CD14-positive monocyte (primary cell): ENCODE data around the gene ALLC. TPM values are rescaled to one million over a fixed set of nuclear protein-coding genes. Genes with fewer than 3 reads are reported as not detected.

Experiments
- DNase-seq, 3 donors: peaks; one replicate each; pipeline ENCODE4 v3.0.0-alpha.2; 2011 to 2022
- H2AFZ ChIP-seq: 2 replicates; pipeline ENCODE4 v1.6.0; 2012; ENCODE audit warnings: mild to moderate bottlenecking, low read depth, low read length, inconsistent platforms; ENCODE audit not compliant: insufficient read depth, poor library complexity, severe bottlenecking
- H3K27ac ChIP-seq, 2 donors: 1 replicate in 1 of 2; 2 replicates in 1 of 2; pipeline ENCODE4 v1.5.1; 2012 to 2013; ENCODE audit warnings: low read length in 2 of 2, control low read depth in 1 of 2, inconsistent platforms in 1 of 2, low read depth in 1 of 2, mild to moderate bottlenecking in 1 of 2
- H3K27me3 ChIP-seq, 2 donors: one replicate each; pipeline versions ENCODE4 v1.6.0 to v1.6.1; 2011 to 2013; ENCODE audit warnings: low read length in 2 of 2; ENCODE audit not compliant: control insufficient read depth in 2 of 2, insufficient read depth in 2 of 2
- H3K36me3 ChIP-seq, 2 donors: replicated peaks in 1 of 2; 1 replicate in 1 of 2; 2 replicates in 1 of 2; pipeline versions ENCODE4 v1.5.1 to v1.6.1; 2012 to 2013; ENCODE audit warnings: low read length in 2 of 2, control low read depth in 1 of 2, inconsistent platforms in 1 of 2, mild to moderate bottlenecking in 1 of 2; ENCODE audit not compliant: insufficient read depth in 2 of 2, control insufficient read depth in 1 of 2
- H3K4me1 ChIP-seq, 2 donors: 1 replicate in 1 of 2; 2 replicates in 1 of 2; pipeline versions ENCODE4 v1.5.1 to v1.6.1; 2012 to 2013; ENCODE audit warnings: low read length in 2 of 2, control low read depth in 1 of 2, inconsistent platforms in 1 of 2, mild to moderate bottlenecking in 1 of 2, moderate library complexity in 1 of 2; ENCODE audit not compliant: insufficient read depth in 2 of 2, control insufficient read depth in 1 of 2
- H3K4me2 ChIP-seq: replicated peaks from 2 replicates; pipeline ENCODE3; 2012; ENCODE audit warnings: low read length, moderate library complexity, mild to moderate bottlenecking; ENCODE audit not compliant: poor library complexity, severe bottlenecking; ENCODE audit errors: extremely low read depth
- H3K4me3 ChIP-seq, 3 experiments: fragments of 200-600 bp in 1 of 3; sonication (generic) in 1 of 3; replicated peaks in 1 of 3; 1 replicate in 2 of 3; 2 replicates in 1 of 3; pipeline ENCODE4 v1.5.1; 2011 to 2013; ENCODE audit warnings: low read length in 3 of 3, mild to moderate bottlenecking in 3 of 3, control low read depth in 2 of 3, low read depth in 2 of 3, inconsistent platforms in 1 of 3, moderate library complexity in 1 of 3
- H3K79me2 ChIP-seq: 2 replicates; pipeline ENCODE4 v1.6.0; 2012; ENCODE audit warnings: mild to moderate bottlenecking, control low read depth, inconsistent platforms, low read length, moderate library complexity; ENCODE audit not compliant: insufficient read depth
- H3K9ac ChIP-seq: 2 replicates; pipeline ENCODE4 v1.6.0; 2017; ENCODE audit warnings: low read length, mild to moderate bottlenecking; ENCODE audit not compliant: insufficient read depth, poor library complexity, severe bottlenecking
- H3K9me3 ChIP-seq, 2 donors: replicated peaks in 1 of 2; 1 replicate in 1 of 2; 2 replicates in 1 of 2; pipeline versions ENCODE4 v1.5.1 to v1.6.1; 2012 to 2013; ENCODE audit warnings: low read length in 2 of 2, control low read depth in 1 of 2; ENCODE audit not compliant: control insufficient read depth in 1 of 2, insufficient read depth in 1 of 2
- H4K20me1 ChIP-seq: 2 replicates; pipeline ENCODE4 v1.6.0; 2012; ENCODE audit warnings: mild to moderate bottlenecking, low read length, control low read depth, moderate library complexity; ENCODE audit not compliant: insufficient read depth
- H3K27ac Mint-ChIP-seq, 7 donors: one replicate each; pipeline ENCODE4 v1.8.0; 2020; ENCODE audit warnings: mild to moderate bottlenecking in 7 of 7, mixed read lengths in 7 of 7, moderate library complexity in 6 of 7, inconsistent platforms in 2 of 7
- H3K27me3 Mint-ChIP-seq, 3 donors: one replicate each; pipeline ENCODE4 v1.8.0; 2021 to 2022; ENCODE audit warnings: low read depth in 3 of 3, mild to moderate bottlenecking in 3 of 3, mixed read lengths in 3 of 3, moderate library complexity in 3 of 3, inconsistent platforms in 1 of 3
- H3K36me3 Mint-ChIP-seq, 2 donors: one replicate each; pipeline ENCODE4 v1.8.0; 2020; ENCODE audit warnings: mixed read lengths in 2 of 2, inconsistent platforms in 1 of 2, mild to moderate bottlenecking in 1 of 2
- H3K4me1 Mint-ChIP-seq: one replicate; pipeline ENCODE4 v1.8.0; 2020; ENCODE audit warnings: mild to moderate bottlenecking, mixed read lengths
- H3K4me3 Mint-ChIP-seq, 2 donors: one replicate each; pipeline ENCODE4 v1.8.0; 2020; ENCODE audit warnings: mild to moderate bottlenecking in 2 of 2, mixed read lengths in 2 of 2, moderate library complexity in 1 of 2
- H3K9me3 Mint-ChIP-seq, 7 donors: one replicate each; pipeline ENCODE4 v1.8.0; 2020 to 2022; ENCODE audit warnings: mixed read lengths in 7 of 7, mild to moderate bottlenecking in 6 of 7, moderate library complexity in 6 of 7, inconsistent platforms in 2 of 7
- CTCF ChIP-seq: fragments of 200-600 bp; IDR thresholded peaks from one replicate; pipeline ENCODE4 v1.8.0; 2022; ENCODE audit warnings: antibody characterized with exemption, mild to moderate bottlenecking
- WGBS: methylation state at CpG from one replicate; pipeline ENCODE4 v1.1.5; 2013; ENCODE audit warnings: missing lambda C conversion rate; ENCODE audit not compliant: insufficient coverage; 5-methylcytosine and 5-hydroxymethylcytosine counted together
- intact Hi-C, 2 donors: fragments of 100-400 bp; cut with micrococcal nuclease; formaldehyde crosslinking; loops; one replicate each; pipeline versions ENCODE4 v1.15.0 to v1.15.1; 2023
- polyA plus RNA-seq, 3 donors: library from polyadenylated mRNA; depleted of rRNA in 1 of 3; unstranded in 2 of 3; stranded (reverse) in 1 of 3; fragments of 300-500 nt in 2 of 3; fragments of >200 nt in 1 of 3; fragmentation: Illumina TruSeq in 2 of 3; gene quantifications; 1 replicate in 2 of 3; 2 replicates in 1 of 3; pipeline ENCODE4 v1.2.3, GENCODE V29; 2012 to 2021

The ALLC gene
- polyA plus RNA-seq, 3 donors = not detected

GRCh38 chr2:3718679-3719078, 60.7 kb downstream of the ALLC start:
- Histone ChIP-seq H3K27ac (no peak overlapping the region), H3K4me2 (no peak overlapping the region)
- WGBS = 65% methylated on average over 8 of the region's 8 CpGs

GRCh38 chr2:3725002-3725401, 67.0 kb downstream of the ALLC start:
- Mint-ChIP-seq H3K27me3 (peaks cover 1 to 10% (median 3%) of the 10 kb centered on the region in 3 donors), H3K4me3 (no peak overlapping the region), H3K36me3 (no peaks in the 10 kb centered on the region), H3K4me1 (peaks cover 3% of the 10 kb centered on the region), H3K9me3 (peaks cover 0 to 12% (median 5%) of the 10 kb centered on the region in 7 donors), H3K27ac (no peak overlapping the region)
- Histone ChIP-seq H3K27ac (no peak overlapping the region), H3K79me2 (no peaks in the 10 kb centered on the region), H4K20me1 (no peaks in the 10 kb centered on the region), H3K27me3 (no peaks in the 10 kb centered on the region), H3K36me3 (no peaks in the 10 kb centered on the region), H3K4me2 (no peak overlapping the region), H3K9ac (no peak overlapping the region), H3K9me3 (peaks cover 0 to under 1% of the 10 kb centered on the region in 2 donors), H2AFZ (no peak overlapping the region), H3K4me1 (no peaks in the 10 kb centered on the region), H3K4me3 (no peak overlapping the region)
- TF ChIP-seq CTCF = no peak
- intact Hi-C loops = no loop called here
- WGBS = 91% methylated on average over 11 of the region's 11 CpGs
- DNase-seq = no peak

More at GRCh38 chr2:3718679-3719078, 60.7 kb downstream of the ALLC start:
- intact Hi-C loops = no loop called here
- Histone ChIP-seq H3K27me3 (no peaks in the 10 kb centered on the region), H2AFZ (no peak overlapping the region), H3K79me2 (no peaks in the 10 kb centered on the region), H3K9me3 (peaks cover 0 to 4% of the 10 kb centered on the region in 2 donors), H3K4me3 (no peak overlapping the region), H4K20me1 (no peaks in the 10 kb centered on the region), H3K36me3 (no peaks in the 10 kb centered on the region), H3K9ac (no peak overlapping the region), H3K4me1 (no peaks in the 10 kb centered on the region)
- TF ChIP-seq CTCF = no peak
- Mint-ChIP-seq H3K4me3 (no peak overlapping the region), H3K4me1 (no peaks in the 10 kb centered on the region), H3K9me3 (peaks cover 0 to 11% (median 7%) of the 10 kb centered on the region in 7 donors), H3K27me3 (peaks cover 0 to 7% (median 3%) of the 10 kb centered on the region in 3 donors), H3K27ac (no peak overlapping the region), H3K36me3 (no peaks in the 10 kb centered on the region)
- DNase-seq = no peak
